Measurements from ENCODE around the gene EVA1C.
"Not testable (repeated sequence)": the region's sequence is repeated elsewhere in the genome, so short reads cannot be mapped to it uniquely, and the experiment has no call there.

EVA1C gene

GRCh38 chr21:32508558-32508957 lies 96.1 kb downstream of the EVA1C start:
- TF ChIP-seq JUND (IDR thresholded peaks at IDR 0.05; ENCODE audit: low read depth): no peak

GRCh38 chr21:32508975-32509374 lies 96.5 kb downstream of the EVA1C start:
- in situ Hi-C loops (cut with HindIII; ENCODE audit: low pct_unique_long_range_greater_than_20kb, low sequenced_read_pairs): not testable (repeated sequence)

More at GRCh38 chr21:32508558-32508957, 96.1 kb downstream of the EVA1C start:
- in situ Hi-C loops (cut with HindIII; ENCODE audit: low pct_unique_long_range_greater_than_20kb, low sequenced_read_pairs): no loop called here
- no peak for DNase-seq (ENCODE audit: low read depth in 1 of 2, low spot score in 1 of 2)

GRCh38 chr21:32514275-32515055 lies 102.0 kb downstream of the EVA1C start:
- in situ Hi-C loops (cut with HindIII; ENCODE audit: low pct_unique_long_range_greater_than_20kb, low sequenced_read_pairs): no loop called here
- no peak for TF ChIP-seq JUND (IDR thresholded peaks at IDR 0.05; ENCODE audit: low read depth)
- no peak for DNase-seq (ENCODE audit: low read depth in 1 of 2, low spot score in 1 of 2)

More at GRCh38 chr21:32508975-32509374, 96.5 kb downstream of the EVA1C start:
- not testable (repeated sequence) for DNase-seq (ENCODE audit: low read depth in 1 of 2, low spot score in 1 of 2)

- no peak for TF ChIP-seq JUND (IDR thresholded peaks at IDR 0.05; ENCODE audit: low read depth)
- no peak for DNase-seq (ENCODE audit: low read depth in 1 of 2, low spot score in 1 of 2)
- in situ Hi-C loops (cut with HindIII; ENCODE audit: low pct_unique_long_range_greater_than_20kb, low sequenced_read_pairs): no loop called here
Observed at GRCh38 chr21:32515874-32516273, 103.4 kb downstream of the EVA1C start.

- in situ Hi-C loops (cut with HindIII; ENCODE audit: low pct_unique_long_range_greater_than_20kb, low sequenced_read_pairs): no loop called here
- DNase-seq (ENCODE audit: low read depth in 1 of 2, low spot score in 1 of 2): peak in 1 of 2 experiments; percentile 50
- no peak for TF ChIP-seq JUND (IDR thresholded peaks at IDR 0.05; ENCODE audit: low read depth)
Observed at GRCh38 chr21:32516756-32517649, 104.5 kb downstream of the EVA1C start.

- in situ Hi-C loops (cut with HindIII; ENCODE audit: low pct_unique_long_range_greater_than_20kb, low sequenced_read_pairs): no loop called here
- no peak for TF ChIP-seq JUND (IDR thresholded peaks at IDR 0.05; ENCODE audit: low read depth)
- no peak for DNase-seq (ENCODE audit: low read depth in 1 of 2, low spot score in 1 of 2)
Observed at GRCh38 chr21:32519945-32520874, 107.7 kb downstream of the EVA1C start.

- DNase-seq (ENCODE audit: low read depth in 1 of 2, low spot score in 1 of 2): peak; percentile 73 to 95
- in situ Hi-C loops (cut with HindIII; ENCODE audit: low pct_unique_long_range_greater_than_20kb, low sequenced_read_pairs): no loop called here
- no peak; the same call in none of the 2 replicates for TF ChIP-seq JUND (IDR thresholded peaks at IDR 0.05; ENCODE audit: low read depth)
Observed at GRCh38 chr21:32520875-32521735, 108.6 kb downstream of the EVA1C start.

GRCh38 chr21:32521736-32522355 lies 109.3 kb downstream of the EVA1C start:
- DNase-seq (ENCODE audit: low read depth in 1 of 2, low spot score in 1 of 2): no peak
- in situ Hi-C loops (cut with HindIII; ENCODE audit: low pct_unique_long_range_greater_than_20kb, low sequenced_read_pairs): no loop called here
- TF ChIP-seq JUND (IDR thresholded peaks at IDR 0.05; ENCODE audit: low read depth): no peak

GRCh38 chr21:32523463-32523862 lies 111.0 kb downstream of the EVA1C start:
- in situ Hi-C loops (cut with HindIII; ENCODE audit: low pct_unique_long_range_greater_than_20kb, low sequenced_read_pairs): no loop called here
- no peak for TF ChIP-seq JUND (IDR thresholded peaks at IDR 0.05; ENCODE audit: low read depth)
- DNase-seq (ENCODE audit: low read depth in 1 of 2, low spot score in 1 of 2): no peak

GRCh38 chr21:32523988-32524719 lies 111.6 kb downstream of the EVA1C start:
- no peak for TF ChIP-seq JUND (IDR thresholded peaks at IDR 0.05; ENCODE audit: low read depth)
- in situ Hi-C loops (cut with HindIII; ENCODE audit: low pct_unique_long_range_greater_than_20kb, low sequenced_read_pairs): no loop called here
- DNase-seq (ENCODE audit: low read depth in 1 of 2, low spot score in 1 of 2): no peak

Measured in T47D (cell line).